GM12892 (cell line): ENCODE results near the gene TFDP3.

Source experiments
- POLR2A ChIP-seq: IDR thresholded peaks from 2 replicates; pipeline ENCODE4 v1.6.1; 2011; ENCODE audit warnings: low read depth, low read length, control low read depth
- POLR2AphosphoS5 ChIP-seq: IDR thresholded peaks from 2 replicates; pipeline ENCODE4 v1.6.1; 2011; ENCODE audit warnings: low read depth, low read length, control low read depth

- TF ChIP-seq POLR2A, result no peak
- no peak for TF ChIP-seq POLR2AphosphoS5
These were observed 14.2 kb upstream of the TFDP3 start for GRCh38 chrX:133232331-133232730.
